Upper lobe of left lung (tissue), 4 donors: ENCODE data around the gene BUB3.

ENCODE experiments used
- POLR2A ChIP-seq, 4 donors: fragments of 450-650 bp; IDR thresholded peaks; one replicate each; pipeline ENCODE4 v1.5.1; 2016 to 2017; ENCODE audit warnings: antibody characterized with exemption in 4 of 4, mild to moderate bottlenecking in 2 of 4
- POLR2AphosphoS5 ChIP-seq, 2 donors: sonication (generic); formaldehyde crosslinking; IDR thresholded peaks; one replicate each; pipeline ENCODE4 v1.5.1; 2017; ENCODE audit warnings: antibody characterized with exemption in 2 of 2
- TF ChIP-seq, protein P1 (sequence below), 6 experiments: fragments of 450-650 bp in 4 of 6; fragments of 200-600 bp in 2 of 6; sonication (generic) in 2 of 6; IDR thresholded peaks; one replicate each; pipeline ENCODE4 v1.5.1; 2016 to 2019; ENCODE audit warnings: antibody characterized with exemption in 6 of 6

- TF ChIP-seq, protein P1, sequence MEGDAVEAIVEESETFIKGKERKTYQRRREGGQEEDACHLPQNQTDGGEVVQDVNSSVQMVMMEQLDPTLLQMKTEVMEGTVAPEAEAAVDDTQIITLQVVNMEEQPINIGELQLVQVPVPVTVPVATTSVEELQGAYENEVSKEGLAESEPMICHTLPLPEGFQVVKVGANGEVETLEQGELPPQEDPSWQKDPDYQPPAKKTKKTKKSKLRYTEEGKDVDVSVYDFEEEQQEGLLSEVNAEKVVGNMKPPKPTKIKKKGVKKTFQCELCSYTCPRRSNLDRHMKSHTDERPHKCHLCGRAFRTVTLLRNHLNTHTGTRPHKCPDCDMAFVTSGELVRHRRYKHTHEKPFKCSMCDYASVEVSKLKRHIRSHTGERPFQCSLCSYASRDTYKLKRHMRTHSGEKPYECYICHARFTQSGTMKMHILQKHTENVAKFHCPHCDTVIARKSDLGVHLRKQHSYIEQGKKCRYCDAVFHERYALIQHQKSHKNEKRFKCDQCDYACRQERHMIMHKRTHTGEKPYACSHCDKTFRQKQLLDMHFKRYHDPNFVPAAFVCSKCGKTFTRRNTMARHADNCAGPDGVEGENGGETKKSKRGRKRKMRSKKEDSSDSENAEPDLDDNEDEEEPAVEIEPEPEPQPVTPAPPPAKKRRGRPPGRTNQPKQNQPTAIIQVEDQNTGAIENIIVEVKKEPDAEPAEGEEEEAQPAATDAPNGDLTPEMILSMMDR (IDR thresholded peaks at IDR 0.05): no peak
- TF ChIP-seq POLR2A (IDR thresholded peaks at IDR 0.05): no peak
- no peak for TF ChIP-seq POLR2AphosphoS5 (IDR thresholded peaks at IDR 0.05)
These were observed 24.5 kb upstream of the BUB3 start for GRCh38 chr10:123129618-123130271.
